PC-3 (cell line): ENCODE data around the gene PIP5K1C.

ENCODE experiments used
- CTCF ChIP-seq: fragments of 300-600 bp; sonication (generic); conservative IDR thresholded peaks from 2 replicates; pipeline ENCODE4 v1.5.1; 2017; ENCODE audit warnings: antibody characterized with exemption, low read depth, mild to moderate bottlenecking, low read length
- EZH2 ChIP-seq: fragments of 300-600 bp; sonication (generic); IDR thresholded peaks from one replicate; pipeline ENCODE4 v1.6.1; 2017; ENCODE audit warnings: antibody characterized with exemption, mild to moderate bottlenecking, low read length; ENCODE audit not compliant: unreplicated experiment
- EZH2phosphoT487 ChIP-seq: fragments of 300-600 bp; sonication (generic); IDR thresholded peaks from 2 replicates; pipeline ENCODE4 v1.6.1; 2018; ENCODE audit warnings: mild to moderate bottlenecking, antibody characterized with exemption, low read length, borderline replicate concordance

- TF ChIP-seq CTCF (no peak), EZH2phosphoT487 (no peak), EZH2 (no peak)
Measured at GRCh38 chr19:3721887-3722442, 21.7 kb upstream of the PIP5K1C start.
